Measurements from ENCODE around the gene OR3A1. TPM values are rescaled to one million over a fixed set of nuclear protein-coding genes. Genes with fewer than 3 reads are reported as not detected.
"Not testable (repeated sequence)": the region's sequence is repeated elsewhere in the genome, so short reads cannot be mapped to it uniquely, and the experiment has no call there.

The OR3A1 gene
- total and polyA plus RNA-seq, 4 experiments from 2014 or later, result 0.23 to 0.53 TPM; not detected in 2

- H3K27me3 Mint-ChIP-seq, result peaks cover 12 to 14% of the 10 kb centered on the region in 2 donors
- H3K9me3 ChIP-seq (ENCODE audit: control insufficient read depth in 1 of 2, low read length in 2 of 2); H3K4me1 Mint-ChIP-seq; intact Hi-C loops (cut with micrococcal nuclease); H3K9me3 Mint-ChIP-seq; H3K36me3 ChIP-seq (ENCODE audit: insufficient read depth, low read length); H3K27me3 ChIP-seq (ENCODE audit: insufficient read depth, low read length); H3K4me1 ChIP-seq (ENCODE audit: insufficient read depth, low read length); H3K4me3 Mint-ChIP-seq; H3K4me3 ChIP-seq (ENCODE audit: low read length in 2 of 2); POLR2A ChIA-PET (ENCODE audit: partially characterized antibody); H3K27ac Mint-ChIP-seq; CTCF ChIA-PET (ENCODE audit: partially characterized antibody); DNase-seq; H3K36me3 Mint-ChIP-seq; H3K27ac ChIP-seq (ENCODE audit: low read depth, low read length): not testable (repeated sequence)
Measured at GRCh38 chr17:3293548-3293947, 4.6 kb downstream of the OR3A1 start.

- Mint-ChIP-seq H3K9me3 (peaks cover 0 to 7% (median 1%) of the 10 kb centered on the region in 8 donors), H3K36me3 (no peaks in the 10 kb centered on the region), H3K4me3 (no peak overlapping the region), H3K4me1 (no peaks in the 10 kb centered on the region), H3K27me3 (peaks cover 8 to 13% of the 10 kb centered on the region in 2 donors), H3K27ac (no peak overlapping the region)
- intact Hi-C loops (cut with micrococcal nuclease), result no loop called here
- Histone ChIP-seq H3K36me3 (ENCODE audit: insufficient read depth, low read length) (no peaks in the 10 kb centered on the region), H3K4me3 (ENCODE audit: low read length in 2 of 2) (no peak overlapping the region), H3K27ac (ENCODE audit: low read depth, low read length) (no peak overlapping the region), H3K4me1 (ENCODE audit: insufficient read depth, low read length) (no peaks in the 10 kb centered on the region), H3K27me3 (ENCODE audit: insufficient read depth, low read length) (no peaks in the 10 kb centered on the region), H3K9me3 (ENCODE audit: control insufficient read depth in 1 of 2, low read length in 2 of 2) (no peaks in the 10 kb centered on the region)
- no peak for DNase-seq
- POLR2A ChIA-PET (ENCODE audit: partially characterized antibody), result no interaction called here
- CTCF ChIA-PET (ENCODE audit: partially characterized antibody), result no interaction called here
Measured at GRCh38 chr17:3282901-3283300, 15.3 kb downstream of the OR3A1 start.

- Mint-ChIP-seq H3K27me3 (peaks cover 7 to 8% of the 10 kb centered on the region in 2 donors), H3K4me3 (no peak overlapping the region), H3K27ac (no peak overlapping the region), H3K9me3 (peaks cover 3 to 17% (median 13%) of the 10 kb centered on the region in 8 donors), H3K36me3 (peaks cover 3% of the 10 kb centered on the region in 2 donors), H3K4me1 (no peaks in the 10 kb centered on the region)
- H3K27me3 ChIP-seq (ENCODE audit: insufficient read depth, low read length), result no peaks in the 10 kb centered on the region
- intact Hi-C loops (cut with micrococcal nuclease), result no loop called here
- DNase-seq, result no peak
- H3K27ac ChIP-seq (ENCODE audit: low read depth, low read length), result no peak overlapping the region
- ChIA-PET CTCF (ENCODE audit: partially characterized antibody) (no interaction called here), POLR2A (ENCODE audit: partially characterized antibody) (no interaction called here)
- H3K4me1 ChIP-seq (ENCODE audit: insufficient read depth, low read length), result no peaks in the 10 kb centered on the region
- H3K4me3 ChIP-seq (ENCODE audit: low read length in 2 of 2), result no peak overlapping the region
- H3K9me3 ChIP-seq (ENCODE audit: control insufficient read depth in 1 of 2, low read length in 2 of 2), result peaks cover 0 to 8% of the 10 kb centered on the region in 2 donors
- H3K36me3 ChIP-seq (ENCODE audit: insufficient read depth, low read length), result no peaks in the 10 kb centered on the region
Measured at GRCh38 chr17:3276126-3276525, 22.0 kb downstream of the OR3A1 start.

- no peaks in the 10 kb centered on the region for H3K27me3 ChIP-seq (ENCODE audit: insufficient read depth, low read length)
- H3K9me3 ChIP-seq (ENCODE audit: control insufficient read depth in 1 of 2, low read length in 2 of 2), result peaks cover 0 to 8% of the 10 kb centered on the region in 2 donors
- no peak for DNase-seq
- no peaks in the 10 kb centered on the region for H3K4me1 Mint-ChIP-seq
- CTCF ChIA-PET (ENCODE audit: partially characterized antibody), result no interaction called here
- peaks cover 3% of the 10 kb centered on the region in 2 donors for H3K36me3 Mint-ChIP-seq
- POLR2A ChIA-PET (ENCODE audit: partially characterized antibody), result no interaction called here
- H3K9me3 Mint-ChIP-seq, result peaks cover 3 to 34% (median 22%) of the 10 kb centered on the region in 8 donors
- intact Hi-C loops (cut with micrococcal nuclease), result no loop called here
- H3K4me1 ChIP-seq (ENCODE audit: insufficient read depth, low read length), result no peaks in the 10 kb centered on the region
- no peak overlapping the region for H3K4me3 ChIP-seq (ENCODE audit: low read length in 2 of 2)
- no peaks in the 10 kb centered on the region for H3K36me3 ChIP-seq (ENCODE audit: insufficient read depth, low read length)
- H3K27ac Mint-ChIP-seq, result no peak overlapping the region
- peaks cover 13 to 21% of the 10 kb centered on the region in 2 donors for H3K27me3 Mint-ChIP-seq
- no peak overlapping the region for H3K4me3 Mint-ChIP-seq
- no peak overlapping the region for H3K27ac ChIP-seq (ENCODE audit: low read depth, low read length)
Measured at GRCh38 chr17:3271072-3271848, 26.9 kb downstream of the OR3A1 start.

GRCh38 chr17:3260600-3260999, 37.6 kb downstream of the OR3A1 start:
- no peak overlapping the region for H3K27ac Mint-ChIP-seq
- no peaks in the 10 kb centered on the region for H3K36me3 Mint-ChIP-seq
- H3K4me1 ChIP-seq (ENCODE audit: insufficient read depth, low read length), result no peaks in the 10 kb centered on the region
- no peaks in the 10 kb centered on the region for H3K27me3 ChIP-seq (ENCODE audit: insufficient read depth, low read length)
- no peak overlapping the region for H3K27ac ChIP-seq (ENCODE audit: low read depth, low read length)
- no peaks in the 10 kb centered on the region for H3K4me1 Mint-ChIP-seq
- no peak overlapping the region for H3K4me3 Mint-ChIP-seq
- H3K4me3 ChIP-seq (ENCODE audit: low read length in 2 of 2), result no peak overlapping the region
- ChIA-PET POLR2A (ENCODE audit: partially characterized antibody) (no interaction called here), CTCF (ENCODE audit: partially characterized antibody) (no interaction called here)
- no peaks in the 10 kb centered on the region for H3K36me3 ChIP-seq (ENCODE audit: insufficient read depth, low read length)
- peaks cover 0 to 6% (median 2%) of the 10 kb centered on the region in 8 donors for H3K9me3 Mint-ChIP-seq
- no peak for DNase-seq
- peaks cover 4 to 15% of the 10 kb centered on the region in 2 donors for H3K27me3 Mint-ChIP-seq
- intact Hi-C loops (cut with micrococcal nuclease), result no loop called here
- H3K9me3 ChIP-seq (ENCODE audit: control insufficient read depth in 1 of 2, low read length in 2 of 2), result no peaks in the 10 kb centered on the region

- Histone ChIP-seq H3K27ac (ENCODE audit: low read depth, low read length) (no peak overlapping the region), H3K36me3 (ENCODE audit: insufficient read depth, low read length) (no peaks in the 10 kb centered on the region), H3K9me3 (ENCODE audit: control insufficient read depth in 1 of 2, low read length in 2 of 2) (no peaks in the 10 kb centered on the region), H3K27me3 (ENCODE audit: insufficient read depth, low read length) (no peaks in the 10 kb centered on the region), H3K4me3 (ENCODE audit: low read length in 2 of 2) (no peak overlapping the region), H3K4me1 (ENCODE audit: insufficient read depth, low read length) (no peaks in the 10 kb centered on the region)
- peaks cover 0 to 6% (median 4%) of the 10 kb centered on the region in 8 donors for H3K9me3 Mint-ChIP-seq
- peaks cover 3 to 15% of the 10 kb centered on the region in 2 donors for H3K27me3 Mint-ChIP-seq
- ChIA-PET CTCF (ENCODE audit: partially characterized antibody) (no interaction called here), POLR2A (ENCODE audit: partially characterized antibody) (no interaction called here)
- H3K36me3 Mint-ChIP-seq, result no peaks in the 10 kb centered on the region
- intact Hi-C loops (cut with micrococcal nuclease), result no loop called here
- H3K4me1 Mint-ChIP-seq, result no peaks in the 10 kb centered on the region
- H3K4me3 Mint-ChIP-seq, result no peak overlapping the region
- DNase-seq, result no peak
- H3K27ac Mint-ChIP-seq, result no peak overlapping the region
Measured at GRCh38 chr17:3260163-3260562, 38.0 kb downstream of the OR3A1 start.

- Histone ChIP-seq H3K4me1 (ENCODE audit: insufficient read depth, low read length) (no peaks in the 10 kb centered on the region), H3K4me3 (ENCODE audit: low read length in 2 of 2) (no peak overlapping the region), H3K27ac (ENCODE audit: low read depth, low read length) (no peak overlapping the region), H3K27me3 (ENCODE audit: insufficient read depth, low read length) (no peaks in the 10 kb centered on the region), H3K9me3 (ENCODE audit: control insufficient read depth in 1 of 2, low read length in 2 of 2) (no peaks in the 10 kb centered on the region), H3K36me3 (ENCODE audit: insufficient read depth, low read length) (no peaks in the 10 kb centered on the region)
- ChIA-PET POLR2A (ENCODE audit: partially characterized antibody) (interaction anchor here (0.6 kb wide), 1 partner anchor 43 kb away, joined by 3 read pairs; no protein-coding TSS in a partner anchor), CTCF (ENCODE audit: partially characterized antibody) (no interaction called here)
- no peak for DNase-seq
- Mint-ChIP-seq H3K27ac (no peak overlapping the region), H3K4me1 (no peaks in the 10 kb centered on the region), H3K27me3 (peaks cover 7 to 14% of the 10 kb centered on the region in 2 donors), H3K36me3 (no peaks in the 10 kb centered on the region), H3K9me3 (peaks cover 0 to 14% (median 5%) of the 10 kb centered on the region in 8 donors), H3K4me3 (no peak overlapping the region)
- intact Hi-C loops (cut with micrococcal nuclease), result no loop called here
Measured at GRCh38 chr17:3256575-3256974, 41.6 kb downstream of the OR3A1 start.

Measured in CD4-positive, alpha-beta memory T cell (primary cell).